ENCODE data around the gene TREM2. TPM values are rescaled to one million over a fixed set of nuclear protein-coding genes. Genes with fewer than 3 reads are reported as not detected.

Gene TREM2
- total RNA-seq, 1 donor from 2014 or later, result 5.2 TPM

- H3K27me3 ChIP-seq, result no peaks in the 10 kb centered on the region
- no peak overlapping the region for H3K27ac ChIP-seq
- TF ChIP-seq POLR2AphosphoS5 (IDR thresholded peaks at IDR 0.05; ENCODE audit: insufficient read depth in 1 of 2, low read depth in 1 of 2) (no peak), POLR2A (IDR thresholded peaks at IDR 0.05) (no peak)
- TF ChIP-seq, protein P1, sequence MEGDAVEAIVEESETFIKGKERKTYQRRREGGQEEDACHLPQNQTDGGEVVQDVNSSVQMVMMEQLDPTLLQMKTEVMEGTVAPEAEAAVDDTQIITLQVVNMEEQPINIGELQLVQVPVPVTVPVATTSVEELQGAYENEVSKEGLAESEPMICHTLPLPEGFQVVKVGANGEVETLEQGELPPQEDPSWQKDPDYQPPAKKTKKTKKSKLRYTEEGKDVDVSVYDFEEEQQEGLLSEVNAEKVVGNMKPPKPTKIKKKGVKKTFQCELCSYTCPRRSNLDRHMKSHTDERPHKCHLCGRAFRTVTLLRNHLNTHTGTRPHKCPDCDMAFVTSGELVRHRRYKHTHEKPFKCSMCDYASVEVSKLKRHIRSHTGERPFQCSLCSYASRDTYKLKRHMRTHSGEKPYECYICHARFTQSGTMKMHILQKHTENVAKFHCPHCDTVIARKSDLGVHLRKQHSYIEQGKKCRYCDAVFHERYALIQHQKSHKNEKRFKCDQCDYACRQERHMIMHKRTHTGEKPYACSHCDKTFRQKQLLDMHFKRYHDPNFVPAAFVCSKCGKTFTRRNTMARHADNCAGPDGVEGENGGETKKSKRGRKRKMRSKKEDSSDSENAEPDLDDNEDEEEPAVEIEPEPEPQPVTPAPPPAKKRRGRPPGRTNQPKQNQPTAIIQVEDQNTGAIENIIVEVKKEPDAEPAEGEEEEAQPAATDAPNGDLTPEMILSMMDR (IDR thresholded peaks at IDR 0.05), result no peak
- no peaks in the 10 kb centered on the region for H3K9me3 ChIP-seq
- no peaks in the 10 kb centered on the region for H3K36me3 ChIP-seq
- intact Hi-C loops (cut with DNase I), result no loop called here
- H3K4me1 ChIP-seq, result no peaks in the 10 kb centered on the region
- no peak overlapping the region for H3K4me3 ChIP-seq
- peak in 1 of 2 donors; percentile 70 for DNase-seq (ENCODE audit: extremely low spot score in 2 of 2)
These were observed 914 bp downstream of the TREM2 start for GRCh38 chr6:41161851-41162552.

GRCh38 chr6:41161380-41161779 lies 1.5 kb downstream of the TREM2 start:
- Histone ChIP-seq H3K27ac (no peak overlapping the region), H3K36me3 (no peaks in the 10 kb centered on the region), H3K27me3 (no peaks in the 10 kb centered on the region), H3K4me3 (no peak overlapping the region), H3K9me3 (no peaks in the 10 kb centered on the region), H3K4me1 (no peaks in the 10 kb centered on the region)
- TF ChIP-seq POLR2AphosphoS5 (IDR thresholded peaks at IDR 0.05; ENCODE audit: insufficient read depth in 1 of 2, low read depth in 1 of 2) (no peak), POLR2A (IDR thresholded peaks at IDR 0.05) (no peak)
- TF ChIP-seq, protein P1 (IDR thresholded peaks at IDR 0.05), result no peak
- intact Hi-C loops (cut with DNase I), result no loop called here
- peak in 1 of 2 donors; percentile 61 for DNase-seq (ENCODE audit: extremely low spot score in 2 of 2)

GRCh38 chr6:41160933-41161332 lies 2.0 kb downstream of the TREM2 start:
- TF ChIP-seq POLR2AphosphoS5 (IDR thresholded peaks at IDR 0.05; ENCODE audit: insufficient read depth in 1 of 2, low read depth in 1 of 2) (no peak), POLR2A (IDR thresholded peaks at IDR 0.05) (no peak)
- TF ChIP-seq, protein P1 (IDR thresholded peaks at IDR 0.05), result no peak
- no peaks in the 10 kb centered on the region for H3K4me1 ChIP-seq
- H3K9me3 ChIP-seq, result no peaks in the 10 kb centered on the region
- peak in 1 of 2 donors; percentile 70 for DNase-seq (ENCODE audit: extremely low spot score in 2 of 2)
- H3K27me3 ChIP-seq, result no peaks in the 10 kb centered on the region
- no peak overlapping the region for H3K27ac ChIP-seq
- no peak overlapping the region for H3K4me3 ChIP-seq
- intact Hi-C loops (cut with DNase I), result no loop called here
- H3K36me3 ChIP-seq, result no peaks in the 10 kb centered on the region

DNA sequence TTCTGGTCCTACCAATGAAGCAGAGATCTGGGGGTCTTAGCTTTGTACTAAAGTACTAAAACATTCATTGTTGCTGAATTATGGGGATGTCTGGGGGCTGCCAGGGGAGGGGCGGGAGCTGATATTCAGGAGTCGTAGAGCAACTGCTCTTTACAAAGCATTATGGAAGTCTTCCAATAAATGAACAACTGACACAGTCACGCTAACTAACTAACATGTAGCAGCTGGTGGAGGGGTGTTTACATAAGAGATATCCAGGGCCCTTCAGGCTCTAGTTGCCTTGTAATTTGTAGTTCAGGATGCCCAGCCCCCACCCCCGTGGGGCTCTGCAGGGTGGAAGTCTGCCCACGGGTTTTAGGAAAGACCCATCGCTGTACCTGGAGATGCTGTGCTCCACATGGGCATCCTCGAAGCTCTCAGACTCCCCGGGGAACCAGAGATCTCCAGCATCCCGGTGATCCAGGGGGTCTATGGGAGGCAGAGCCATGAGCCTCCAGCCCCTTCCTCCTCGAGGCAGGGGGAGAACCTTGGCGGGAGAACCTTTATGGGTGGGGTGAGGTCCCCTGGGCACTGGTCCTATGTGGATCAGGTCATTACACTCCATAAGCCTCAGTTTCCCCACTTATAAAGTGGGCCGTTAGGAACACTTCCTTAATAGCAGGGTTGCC lies 3.4 kb downstream of the TREM2 start:
- no peak overlapping the region for H3K4me3 ChIP-seq
- H3K4me1 ChIP-seq, result no peaks in the 10 kb centered on the region
- TF ChIP-seq POLR2AphosphoS5 (IDR thresholded peaks at IDR 0.05; ENCODE audit: insufficient read depth in 1 of 2, low read depth in 1 of 2), result no peak
- TF ChIP-seq, protein P1 (IDR thresholded peaks at IDR 0.05), result no peak
- TF ChIP-seq POLR2A (IDR thresholded peaks at IDR 0.05), result no peak
- intact Hi-C loops (cut with DNase I), result no loop called here
- H3K9me3 ChIP-seq, result no peaks in the 10 kb centered on the region
- H3K27me3 ChIP-seq, result no peaks in the 10 kb centered on the region
- no peak overlapping the region for H3K27ac ChIP-seq
- DNase-seq (ENCODE audit: extremely low spot score in 2 of 2), result peak in 1 of 2 donors; percentile 72
- no peaks in the 10 kb centered on the region for H3K36me3 ChIP-seq

- intact Hi-C loops (cut with DNase I), result no loop called here
- no peak overlapping the region for H3K27ac ChIP-seq
- no peak overlapping the region for H3K4me3 ChIP-seq
- H3K27me3 ChIP-seq, result no peaks in the 10 kb centered on the region
- H3K36me3 ChIP-seq, result no peaks in the 10 kb centered on the region
- peak in 1 of 2 donors; percentile 77 for DNase-seq (ENCODE audit: extremely low spot score in 2 of 2)
- H3K9me3 ChIP-seq, result no peaks in the 10 kb centered on the region
- H3K4me1 ChIP-seq, result no peaks in the 10 kb centered on the region
- TF ChIP-seq, protein P1 (IDR thresholded peaks at IDR 0.05), result no peak
- TF ChIP-seq POLR2A (IDR thresholded peaks at IDR 0.05) (no peak), POLR2AphosphoS5 (IDR thresholded peaks at IDR 0.05; ENCODE audit: insufficient read depth in 1 of 2, low read depth in 1 of 2) (no peak)
These were observed 5.6 kb downstream of the TREM2 start for GRCh38 chr6:41157323-41157722.
